Hepatocyte (in vitro differentiated cells): ENCODE measurements around the gene LONP1.

Experiments
- EZH2phosphoT487 ChIP-seq: fragments of 200-600 bp; sonication (generic); IDR thresholded peaks from one replicate; pipeline ENCODE4 v1.6.1; 2018; ENCODE audit warnings: antibody characterized with exemption, mild to moderate bottlenecking, low read depth, moderate library complexity; ENCODE audit not compliant: unreplicated experiment, severe bottlenecking
- TF ChIP-seq, protein P1 (sequence below): fragments of 200-600 bp; sonication (generic); IDR thresholded peaks from 2 replicates; pipeline ENCODE4 v1.5.1; 2016; ENCODE audit warnings: antibody characterized with exemption, mild to moderate bottlenecking; ENCODE audit not compliant: poor library complexity

DNA sequence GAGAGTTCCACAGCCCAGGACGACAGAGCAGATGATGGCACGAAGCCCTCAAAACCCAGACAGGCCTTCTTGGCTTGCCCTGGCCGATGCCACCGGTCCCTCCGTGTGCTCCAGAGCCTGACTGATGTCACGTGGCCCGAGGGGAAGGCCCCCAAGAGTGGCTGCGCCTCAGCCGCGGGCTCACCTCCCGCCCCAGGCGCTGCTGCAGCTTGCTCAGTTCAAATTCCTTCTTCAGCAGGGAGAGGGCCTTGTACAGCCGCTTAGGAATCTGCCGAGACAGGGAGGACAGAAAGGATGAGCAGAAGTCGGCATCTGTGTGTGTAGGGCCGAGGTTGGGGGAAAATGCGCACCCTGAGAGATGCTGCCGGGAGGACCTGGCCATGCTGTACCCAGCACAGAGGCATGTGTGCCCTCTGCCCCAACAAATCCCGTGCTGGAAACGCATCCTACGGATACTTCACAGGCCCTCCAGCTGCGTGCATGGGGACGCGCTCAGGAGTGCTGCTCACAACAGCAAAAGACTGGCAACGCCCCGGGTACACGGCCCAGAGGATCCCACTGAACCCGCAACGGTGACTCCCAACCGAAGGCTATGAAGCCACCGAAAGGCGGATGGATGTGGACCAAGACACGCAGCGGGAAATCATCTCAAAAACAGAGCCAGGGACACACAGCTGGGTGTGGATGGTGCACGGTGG is 12.9 kb downstream of the LONP1 start:
- TF ChIP-seq, protein P1, sequence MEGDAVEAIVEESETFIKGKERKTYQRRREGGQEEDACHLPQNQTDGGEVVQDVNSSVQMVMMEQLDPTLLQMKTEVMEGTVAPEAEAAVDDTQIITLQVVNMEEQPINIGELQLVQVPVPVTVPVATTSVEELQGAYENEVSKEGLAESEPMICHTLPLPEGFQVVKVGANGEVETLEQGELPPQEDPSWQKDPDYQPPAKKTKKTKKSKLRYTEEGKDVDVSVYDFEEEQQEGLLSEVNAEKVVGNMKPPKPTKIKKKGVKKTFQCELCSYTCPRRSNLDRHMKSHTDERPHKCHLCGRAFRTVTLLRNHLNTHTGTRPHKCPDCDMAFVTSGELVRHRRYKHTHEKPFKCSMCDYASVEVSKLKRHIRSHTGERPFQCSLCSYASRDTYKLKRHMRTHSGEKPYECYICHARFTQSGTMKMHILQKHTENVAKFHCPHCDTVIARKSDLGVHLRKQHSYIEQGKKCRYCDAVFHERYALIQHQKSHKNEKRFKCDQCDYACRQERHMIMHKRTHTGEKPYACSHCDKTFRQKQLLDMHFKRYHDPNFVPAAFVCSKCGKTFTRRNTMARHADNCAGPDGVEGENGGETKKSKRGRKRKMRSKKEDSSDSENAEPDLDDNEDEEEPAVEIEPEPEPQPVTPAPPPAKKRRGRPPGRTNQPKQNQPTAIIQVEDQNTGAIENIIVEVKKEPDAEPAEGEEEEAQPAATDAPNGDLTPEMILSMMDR, result no peak
- TF ChIP-seq EZH2phosphoT487, result no peak
